Measurements from ENCODE around the gene GPN2. TPM values are rescaled to one million over a fixed set of nuclear protein-coding genes. Genes with fewer than 3 reads are reported as not detected.
A peak's percentile ranks its signal among the peaks of the same experiment; 100 is the strongest.

Gene GPN2
- total RNA-seq (2014; rRNA removed; shearing (Covaris generic)) = 9.4 and 20.4 TPM in 2 replicates

GRCh38 chr1:26889551-26890466, at the start of gene GPN2:
TSS of gene GPN2 (minus strand) at chr1:26890283. CDS start at chr1:26890096, 187 bp downstream.
- peak; percentile 79 for DNase-seq (ENCODE audit: low read depth)

DNA sequence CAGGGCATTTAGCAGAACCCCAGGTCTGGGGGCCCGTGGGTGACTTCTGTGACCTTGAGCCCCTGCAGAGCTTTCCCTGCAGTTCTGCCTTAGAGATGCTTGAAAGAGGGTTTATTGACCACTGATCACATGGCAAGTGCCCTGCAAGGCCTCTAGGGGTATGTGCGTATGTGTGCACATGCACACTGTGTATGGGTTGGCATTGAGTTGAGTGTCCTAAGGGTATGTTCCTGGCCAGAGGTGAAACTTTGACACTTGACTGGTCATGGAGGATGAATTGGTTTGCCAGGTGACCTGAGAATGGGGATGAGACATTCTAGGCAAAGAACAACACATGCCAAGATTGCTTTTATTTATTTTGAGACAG, 48.6 kb upstream of the GPN2 start:
- no peak for DNase-seq (ENCODE audit: low read depth)

GRCh38 chr1:26938004-26938658, 48.0 kb upstream of the GPN2 start:
- DNase-seq (ENCODE audit: low read depth) = no peak

DNA sequence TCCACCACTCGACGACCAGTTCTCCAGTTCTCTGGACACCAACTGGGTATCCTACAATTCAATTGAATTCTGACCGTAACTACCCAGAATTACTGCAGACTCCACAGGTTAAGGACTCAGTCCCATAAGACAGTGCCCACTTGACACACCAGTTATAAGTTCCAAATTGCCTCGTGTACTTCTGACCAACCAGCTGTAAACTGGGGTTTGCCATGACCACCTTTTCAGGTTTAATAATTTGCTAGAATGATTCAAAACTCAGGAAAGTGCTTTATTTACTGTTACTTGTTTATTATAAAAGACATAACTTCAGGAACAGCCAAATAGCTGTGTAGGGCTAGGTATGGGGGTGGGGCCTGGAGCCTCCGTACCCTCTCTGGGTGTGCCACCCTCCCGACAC, 46.7 kb upstream of the GPN2 start:
- DNase-seq (ENCODE audit: low read depth) = no peak

DNA sequence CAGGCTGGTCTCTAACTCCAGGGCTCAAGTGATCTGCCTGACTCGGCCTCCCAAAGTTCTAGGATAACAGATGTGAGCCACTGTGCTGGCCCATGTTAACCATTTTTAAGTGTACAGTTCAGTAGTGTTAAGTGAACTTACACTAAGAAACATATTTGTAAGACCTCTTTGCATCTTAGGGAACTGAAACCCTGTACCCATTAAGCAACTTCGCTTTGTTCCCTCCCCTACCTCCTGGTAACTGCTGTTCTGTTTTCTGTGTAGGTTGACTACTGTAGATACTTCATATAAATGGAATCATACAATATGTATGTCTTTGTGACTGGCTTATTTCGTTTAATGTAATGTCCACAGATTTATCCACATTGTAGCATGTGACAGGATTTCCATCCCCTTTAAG, 42.4 kb upstream of the GPN2 start:
- no peak for DNase-seq (ENCODE audit: low read depth)

DNA sequence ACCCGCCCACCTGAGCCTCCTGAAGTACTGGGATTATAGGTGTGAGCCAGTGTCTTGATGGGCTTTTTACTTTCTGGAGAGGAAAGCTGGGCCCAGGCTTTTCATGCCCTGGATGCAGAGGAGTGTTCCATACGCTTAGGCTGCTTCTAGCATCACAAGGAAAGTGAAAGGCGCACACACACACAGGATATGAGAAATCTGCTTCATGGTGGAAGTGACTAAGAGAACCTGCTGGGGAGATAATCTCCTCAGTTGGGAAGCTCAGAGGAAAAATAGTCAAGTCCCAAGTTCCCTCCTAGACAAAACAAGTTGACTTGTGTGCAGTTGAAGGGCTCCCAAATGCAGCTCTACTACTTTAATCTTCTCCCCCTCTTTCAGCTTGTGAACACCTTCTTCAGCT, 33.6 kb upstream of the GPN2 start:
- DNase-seq (ENCODE audit: low read depth) = peak; percentile 17

DNA sequence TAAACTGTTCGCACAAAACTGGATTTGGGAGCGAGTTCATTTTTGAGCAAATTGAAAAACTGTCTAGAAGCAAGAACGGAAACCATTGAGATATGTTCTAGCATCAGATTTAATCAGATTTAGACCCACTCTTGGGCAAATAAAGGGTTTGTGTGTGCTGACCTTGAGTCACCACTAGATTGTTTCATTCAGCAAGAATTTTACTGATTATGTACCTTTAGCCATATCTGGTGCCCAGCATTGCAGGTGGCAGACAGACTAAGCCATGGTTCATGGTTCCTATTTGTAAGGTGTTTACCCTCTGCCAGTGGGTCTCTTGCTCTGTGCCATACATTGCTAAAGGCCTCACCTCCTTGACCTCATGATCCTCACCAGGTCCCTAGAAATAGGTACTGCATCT, 32.8 kb upstream of the GPN2 start:
- no peak for DNase-seq (ENCODE audit: low read depth)

DNA sequence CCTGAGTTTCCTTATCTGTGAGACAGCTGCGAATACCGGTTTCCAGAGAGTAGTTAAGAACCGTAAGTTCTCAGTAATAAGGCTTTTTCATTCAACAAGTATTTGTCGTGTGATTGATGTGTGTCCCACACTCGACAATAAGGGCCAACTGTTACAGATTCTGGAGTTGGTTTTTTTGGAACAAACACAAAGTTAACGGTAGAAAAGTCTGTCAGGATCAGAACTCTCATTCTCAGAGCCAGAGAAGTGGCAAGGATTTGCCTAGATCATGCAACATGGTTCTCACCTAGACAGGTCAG, 32.3 kb upstream of the GPN2 start:
- no peak for DNase-seq (ENCODE audit: low read depth)

DNA sequence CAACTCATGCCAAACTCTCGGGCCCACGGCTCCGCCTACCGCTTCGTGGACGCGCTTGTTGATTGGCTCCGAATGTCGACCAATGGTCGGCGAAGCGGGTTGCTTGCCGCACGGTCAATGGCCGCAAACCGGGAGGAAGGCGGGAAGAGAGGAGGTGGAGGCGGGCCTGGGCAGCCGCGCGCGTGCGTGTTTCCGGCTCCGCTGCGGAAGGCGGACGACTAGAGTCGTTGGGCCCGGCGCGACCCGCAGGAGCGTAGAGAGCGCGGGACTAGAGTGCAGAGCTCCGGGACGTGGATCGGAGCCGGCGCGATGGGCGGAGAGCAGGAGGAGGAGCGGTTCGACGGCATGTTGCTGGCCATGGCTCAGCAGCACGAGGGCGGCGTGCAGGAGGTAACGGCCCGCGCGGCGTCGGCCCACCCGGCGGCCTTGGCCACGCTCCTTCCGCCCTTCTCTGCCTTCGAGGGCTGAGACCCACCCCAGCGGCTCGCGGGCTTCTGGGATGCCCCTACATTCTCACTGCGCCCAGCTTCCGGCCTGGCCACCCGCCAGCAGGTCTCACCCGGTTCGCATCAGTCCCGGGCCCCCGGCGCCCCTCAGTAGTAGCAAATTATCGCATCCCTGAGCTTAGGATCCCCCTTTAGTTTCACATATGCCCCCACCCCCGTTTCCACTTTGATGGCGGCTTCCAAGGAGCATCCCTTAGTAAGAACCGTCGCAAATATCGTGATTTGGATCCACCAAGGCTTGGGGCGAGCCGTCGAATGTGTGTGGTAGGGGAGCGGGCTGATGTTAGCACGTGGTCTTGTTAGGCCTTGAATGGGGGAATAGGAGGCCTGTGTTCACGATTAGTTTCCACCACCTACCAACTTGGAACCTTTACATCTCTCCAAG, 31.7 kb upstream of the GPN2 start, which contains the start of gene NUDC:
Gene NUDC (plus strand): TSS at position 204 of the 891 bp plus-strand sequence. CDS start 106 bp downstream, at position 310.
- peak; percentile 96 for DNase-seq (ENCODE audit: low read depth)

DNA sequence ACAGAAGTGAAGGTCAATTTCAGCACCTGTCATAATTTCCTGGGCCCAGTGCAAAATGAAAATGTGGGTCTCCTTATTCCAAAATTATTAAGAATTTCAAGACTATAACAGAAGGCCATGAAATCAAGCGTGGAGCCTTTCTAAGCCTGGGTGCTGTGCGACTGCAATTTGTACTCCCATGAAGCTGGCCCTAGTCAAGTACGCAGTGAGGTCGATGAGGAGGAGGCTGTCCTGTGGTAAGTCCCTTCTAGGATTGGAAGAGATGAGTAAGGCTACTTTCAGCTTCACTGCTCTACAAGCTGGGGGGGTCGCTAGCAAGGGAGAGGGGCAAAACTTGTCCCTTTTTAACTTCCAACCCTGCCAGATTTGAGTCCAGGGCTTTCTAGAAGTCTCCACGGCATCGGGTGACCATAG, 31.1 kb upstream of the GPN2 start:
- DNase-seq (ENCODE audit: low read depth) = no peak

DNA sequence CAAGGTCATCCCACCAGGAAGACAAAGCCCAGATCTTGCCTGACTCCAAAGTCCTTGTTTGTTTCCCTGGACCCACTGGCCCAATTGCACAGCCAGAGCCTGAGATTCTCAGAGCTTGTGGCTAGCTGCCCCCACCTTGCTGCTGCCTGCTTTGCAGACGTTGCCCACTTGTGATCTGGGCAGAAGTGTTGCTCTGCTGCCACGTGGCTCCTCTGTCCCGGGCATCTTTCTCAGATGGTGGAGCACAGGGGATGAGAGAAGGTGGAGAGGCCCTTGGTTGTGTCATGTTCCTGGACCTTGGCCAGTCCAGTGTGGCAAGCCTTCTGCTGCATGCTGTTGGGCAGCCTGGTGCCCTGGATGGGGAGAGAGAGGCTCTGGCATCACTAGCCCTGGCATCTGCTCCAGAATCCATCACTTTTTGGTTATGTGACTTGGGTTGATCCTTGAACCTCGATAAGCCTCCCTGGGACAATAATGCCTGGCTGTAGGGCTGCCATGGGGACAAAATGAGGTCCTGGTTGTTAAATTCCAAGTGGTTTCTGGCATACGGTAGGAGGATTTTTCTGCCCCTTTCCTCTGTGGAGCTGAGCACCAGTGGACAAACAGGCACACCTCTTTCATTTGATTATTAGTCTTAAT, 25.2 kb upstream of the GPN2 start:
- peak; percentile 7 for DNase-seq (ENCODE audit: low read depth)

DNA sequence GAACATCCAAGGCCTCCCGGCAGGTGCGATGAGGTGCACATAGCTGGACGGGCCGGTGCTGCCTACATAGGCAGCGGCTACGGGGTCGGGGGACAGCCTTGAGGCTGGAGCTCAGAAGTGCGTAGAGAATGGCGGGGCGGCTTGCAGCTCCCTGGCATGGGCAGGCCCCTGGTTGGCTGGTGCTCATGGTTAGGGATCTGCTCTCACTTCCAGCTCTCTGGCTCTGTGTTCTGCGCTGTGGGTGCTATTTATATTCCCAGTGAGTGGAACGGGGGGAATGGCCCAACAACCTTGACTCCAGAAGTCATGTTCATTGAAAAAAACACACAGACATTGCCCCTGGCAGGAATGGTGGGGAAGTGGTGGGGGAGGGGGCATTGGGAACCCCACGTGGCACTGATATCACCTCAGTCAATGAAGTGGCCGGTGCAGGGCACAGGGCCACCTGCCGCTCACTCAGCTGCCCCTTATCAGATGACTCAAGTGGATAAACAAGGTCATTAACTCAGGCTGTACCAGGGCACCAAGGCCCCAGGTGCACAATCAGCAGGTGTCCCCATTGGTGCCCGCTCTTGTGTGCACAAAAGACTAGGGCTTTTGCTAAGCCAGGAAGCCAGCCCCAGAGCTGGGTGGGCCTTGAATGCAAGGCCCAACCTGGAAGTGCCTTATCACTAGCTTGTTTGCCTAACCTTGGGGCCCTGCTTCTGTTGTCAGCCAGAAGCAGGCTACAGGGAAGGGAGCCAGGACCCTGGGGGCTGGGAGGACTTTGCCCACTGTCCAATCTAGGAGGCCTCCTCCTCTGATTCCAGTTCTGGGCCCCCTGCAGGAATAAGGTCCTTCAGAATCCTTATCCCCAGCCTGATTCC, 23.9 kb upstream of the GPN2 start, which contains the start of gene NR0B2:
Gene NR0B2 (minus strand): TSS at position 222 of the 866 bp plus-strand sequence. CDS start 35 bp downstream, at position 187.
- DNase-seq (ENCODE audit: low read depth) = no peak

GRCh38 chr1:26913389-26913753, 23.3 kb upstream of the GPN2 start:
- no peak for DNase-seq (ENCODE audit: low read depth)

DNA sequence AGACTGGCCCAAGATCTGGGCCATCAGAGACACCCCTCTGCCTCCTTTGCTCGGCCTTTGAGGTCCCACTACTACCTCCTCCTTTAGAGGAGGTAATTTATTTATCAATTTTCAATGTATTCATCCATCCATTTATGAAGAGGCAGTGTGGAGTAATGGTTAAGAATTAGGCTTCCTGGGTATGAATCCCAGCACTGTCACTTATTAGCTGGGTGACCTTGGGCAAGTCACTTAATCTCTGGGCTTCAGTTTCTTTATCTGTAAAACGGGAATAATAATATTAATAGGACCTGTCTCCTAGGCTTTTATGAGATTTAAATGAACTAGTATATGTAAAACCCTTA, 22.0 kb upstream of the GPN2 start:
- DNase-seq (ENCODE audit: low read depth) = no peak

DNA sequence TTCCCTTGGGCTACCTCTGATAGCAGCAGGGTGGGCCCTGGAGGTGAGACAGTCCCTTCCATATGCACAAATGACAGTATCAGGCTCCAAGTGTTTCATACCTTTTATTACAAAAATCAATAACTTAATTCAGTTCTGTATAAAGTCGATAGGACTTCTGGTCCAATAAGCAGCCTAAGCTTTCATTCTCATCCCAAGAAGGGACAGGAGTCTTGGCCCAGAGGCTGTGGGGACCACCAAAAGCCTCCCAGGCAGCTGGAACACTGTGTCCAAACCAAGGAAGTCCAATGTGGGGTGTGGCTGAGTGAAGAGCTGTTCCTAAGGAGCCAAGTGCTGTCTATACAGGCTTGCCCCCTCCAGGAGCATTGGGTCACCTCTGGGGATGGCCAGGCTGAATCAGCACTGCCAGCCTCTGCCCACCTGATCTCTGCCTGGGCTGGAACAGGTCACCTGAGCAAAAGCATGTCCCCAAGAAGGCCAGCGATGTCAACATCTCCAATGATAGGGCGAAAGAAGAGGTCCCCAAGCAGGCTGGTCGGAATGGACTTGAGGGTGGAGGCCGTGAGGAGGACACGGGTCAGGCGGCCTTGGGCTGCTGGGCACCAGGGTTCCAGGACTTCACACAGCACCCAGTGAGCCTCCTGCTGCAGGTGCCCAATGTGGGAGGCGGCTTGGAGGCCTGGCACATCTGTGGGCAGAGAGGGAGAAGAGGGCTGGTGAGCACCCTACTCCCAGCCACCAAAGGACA, 21.5 kb upstream of the GPN2 start:
- DNase-seq (ENCODE audit: low read depth) = no peak

- no peak for DNase-seq (ENCODE audit: low read depth)
These were observed 20.5 kb upstream of the GPN2 start for GRCh38 chr1:26910343-26911160.

DNA sequence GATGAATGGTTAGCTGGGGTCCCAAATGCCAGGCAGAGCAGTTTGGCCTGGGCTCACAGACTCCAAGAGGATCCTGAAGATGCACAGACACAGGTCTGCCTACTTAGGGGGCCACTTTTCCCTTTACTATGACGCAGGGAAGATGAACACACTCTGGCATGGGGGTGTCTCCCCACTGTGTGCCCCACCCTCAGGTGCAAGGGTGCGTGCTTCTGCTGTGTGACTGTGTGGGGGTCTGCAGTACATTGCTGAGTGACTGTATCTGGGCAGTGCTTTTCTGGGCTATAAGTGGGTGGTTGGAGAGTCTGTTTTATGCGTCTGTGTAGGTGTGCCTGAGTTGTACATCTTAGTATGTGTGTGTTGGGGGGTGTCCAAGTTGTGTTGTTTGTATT, 19.9 kb upstream of the GPN2 start:
- DNase-seq (ENCODE audit: low read depth) = no peak

- DNase-seq (ENCODE audit: low read depth) = peak; percentile 94
These were observed 17.2 kb upstream of the GPN2 start for GRCh38 chr1:26907071-26907917.
